ENCODE data around the gene SCN4A. TPM values are rescaled to one million over a fixed set of nuclear protein-coding genes. Genes with fewer than 3 reads are reported as not detected.
A peak's percentile ranks its signal among the peaks of the same experiment; 100 is the strongest.

Gene SCN4A
- total and polyA plus RNA-seq, 2 of the 13 experiments (the other 11 are each of a cell fraction or from before 2014, with no cell fraction given) = 0.02 to 0.03 TPM

DNA sequence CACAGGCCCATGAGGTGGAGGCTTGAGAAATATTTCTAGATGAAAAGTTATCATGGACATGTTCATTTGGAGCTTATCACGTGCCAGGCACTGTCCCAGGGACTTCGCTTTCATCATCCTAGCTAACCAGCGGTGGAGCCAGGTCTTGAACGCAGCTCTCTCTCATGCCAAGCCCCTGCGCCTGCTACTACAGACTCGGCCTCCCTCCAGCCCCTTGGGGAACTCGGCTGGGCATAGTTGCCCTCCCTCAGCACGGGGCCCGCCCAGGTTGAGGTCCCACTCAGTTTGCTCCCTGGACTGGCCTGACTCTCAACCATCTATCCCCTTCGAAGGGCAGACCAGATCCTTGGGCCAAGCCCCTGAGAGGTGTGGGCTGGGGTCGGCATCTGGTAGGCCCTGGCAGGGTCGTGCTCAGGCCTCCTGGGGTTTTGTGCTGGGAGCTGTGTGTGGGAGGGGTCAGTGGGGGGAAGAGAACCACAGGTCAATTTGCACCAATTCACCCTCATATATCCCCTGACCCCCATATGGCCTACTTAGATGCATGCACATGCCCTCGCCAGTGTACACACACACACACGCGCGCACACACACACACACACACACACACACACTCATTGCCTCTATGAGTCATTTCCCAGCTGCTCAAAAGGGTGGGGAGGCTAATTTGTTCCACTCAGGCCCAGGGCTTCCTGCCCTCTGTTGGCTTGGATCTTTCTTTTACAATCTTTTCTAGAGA, 12.1 kb upstream of the SCN4A start (continued):
- TF ChIP-seq JUND (CRISPR knock-in tag; IDR thresholded peaks at IDR 0.05) (peak; percentile 85), POLR2AphosphoS2 (IDR thresholded peaks at IDR 0.05; ENCODE audit: low read depth, low read length) (no peak), ZMYM3 (CRISPR knock-in tag; IDR thresholded peaks at IDR 0.05) (0 out of 2 replicates have a peak, but pooled peaks have one; percentile 21), ZNF441 (CRISPR knock-in tag; IDR thresholded peaks at IDR 0.05; ENCODE audit: borderline replicate concordance) (no peak), ZNF570 (CRISPR knock-in tag; IDR thresholded peaks at IDR 0.05; ENCODE audit: borderline replicate concordance) (no peak), USF2 (IDR thresholded peaks at IDR 0.05; ENCODE audit: low read depth, low read length) (no peak), USF2 (CRISPR knock-in tag; IDR thresholded peaks at IDR 0.05; ENCODE audit: borderline replicate concordance) (no peak), ZSCAN9 (CRISPR knock-in tag; IDR thresholded peaks at IDR 0.05; ENCODE audit: borderline replicate concordance) (no peak), ZNF318 (CRISPR knock-in tag; IDR thresholded peaks at IDR 0.05) (no peak), THAP11 (CRISPR knock-in tag; IDR thresholded peaks at IDR 0.05) (no peak), ZNF646 (CRISPR knock-in tag; IDR thresholded peaks at IDR 0.05) (0 out of 2 replicates have a peak, but pooled peaks have one; percentile 25), ZNF354B (CRISPR knock-in tag; IDR thresholded peaks at IDR 0.05) (no peak)

All from HepG2 (cell line).